Astrocyte (in vitro differentiated cells and primary cell): ENCODE data around the gene FBXO5. TPM values are rescaled to one million over a fixed set of nuclear protein-coding genes. Genes with fewer than 3 reads are reported as not detected.

ENCODE experiments used
- DNase-seq: peaks from one replicate; pipeline ENCODE4 v3.0.0-alpha.2; 2010; ENCODE audit warnings: low read depth
- FAIRE-seq: peaks from 2 replicates; lab custom pipeline; 2011; peaks lifted over from hg19 to GRCh38; lab: Jason Lieb, UNC
- H2AFZ ChIP-seq: 2 replicates; pipeline ENCODE4 v1.6.0; 2012; ENCODE audit warnings: low read depth, low read length, inconsistent platforms
- H3K27ac ChIP-seq: 2 replicates; pipeline ENCODE4 v1.5.1; 2011; ENCODE audit warnings: low read depth, low read length, inconsistent platforms
- H3K27me3 ChIP-seq: 2 replicates; pipeline ENCODE4 v1.6.0; 2011; ENCODE audit warnings: low read length, inconsistent platforms; ENCODE audit not compliant: insufficient read depth
- H3K36me3 ChIP-seq: 2 replicates; pipeline ENCODE4 v1.5.1; 2011; ENCODE audit warnings: low read length, inconsistent platforms; ENCODE audit not compliant: insufficient read depth
- H3K4me1 ChIP-seq: 2 replicates; pipeline ENCODE4 v1.5.1; 2011; ENCODE audit warnings: low read length, inconsistent platforms; ENCODE audit not compliant: insufficient read depth
- H3K4me2 ChIP-seq: 2 replicates; pipeline ENCODE4 v1.6.0; 2012; ENCODE audit warnings: low read length, inconsistent platforms
- H3K4me3 ChIP-seq: 2 replicates; pipeline ENCODE4 v1.5.1; 2011; ENCODE audit warnings: low read depth, mild to moderate bottlenecking, low read length, inconsistent platforms; ENCODE audit not compliant: insufficient read depth
- H3K79me2 ChIP-seq: 2 replicates; pipeline ENCODE4 v1.6.0; 2012; ENCODE audit warnings: mild to moderate bottlenecking, low read length, inconsistent platforms; ENCODE audit not compliant: insufficient read depth
- H3K9ac ChIP-seq: 2 replicates; pipeline ENCODE4 v1.6.0; 2012; ENCODE audit warnings: mild to moderate bottlenecking, low read length, inconsistent platforms
- H3K9me3 ChIP-seq: 2 replicates; pipeline ENCODE4 v1.5.1; 2012; ENCODE audit warnings: low read depth, mild to moderate bottlenecking, low read length, inconsistent platforms; ENCODE audit not compliant: insufficient read depth
- H4K20me1 ChIP-seq: 2 replicates; pipeline ENCODE4 v1.6.0; 2012; ENCODE audit warnings: low read length, inconsistent platforms; ENCODE audit not compliant: insufficient read depth
- H3K27ac Mint-ChIP-seq: one replicate; pipeline ENCODE4 v1.8.0; 2021; ENCODE audit warnings: mild to moderate bottlenecking, mixed read lengths; ENCODE audit not compliant: unreplicated experiment
- H3K27me3 Mint-ChIP-seq: one replicate; pipeline ENCODE4 v1.8.0; 2021; ENCODE audit warnings: low read depth, mixed read lengths; ENCODE audit not compliant: unreplicated experiment
- H3K36me3 Mint-ChIP-seq: one replicate; pipeline ENCODE4 v1.8.0; 2021; ENCODE audit warnings: low read depth, mixed read lengths; ENCODE audit not compliant: unreplicated experiment
- H3K4me1 Mint-ChIP-seq: one replicate; pipeline ENCODE4 v1.8.0; 2021; ENCODE audit warnings: low read depth, mixed read lengths; ENCODE audit not compliant: unreplicated experiment
- H3K4me3 Mint-ChIP-seq: one replicate; pipeline ENCODE4 v1.8.0; 2021; ENCODE audit warnings: mild to moderate bottlenecking, moderate library complexity, mixed read lengths; ENCODE audit not compliant: unreplicated experiment
- H3K9me3 Mint-ChIP-seq: one replicate; pipeline ENCODE4 v1.8.0; 2021; ENCODE audit warnings: mild to moderate bottlenecking, mixed read lengths; ENCODE audit not compliant: unreplicated experiment
- CTCF ChIP-seq: IDR thresholded peaks from 2 replicates; pipeline ENCODE4 v1.5.1; 2011; ENCODE audit warnings: low read depth, mild to moderate bottlenecking, inconsistent platforms, low read length, moderate library complexity; ENCODE audit not compliant: insufficient read depth
- EZH2 ChIP-seq: IDR thresholded peaks from 2 replicates; pipeline ENCODE4 v1.6.1; 2012; ENCODE audit warnings: mild to moderate bottlenecking, low read length, inconsistent platforms; ENCODE audit not compliant: insufficient read depth
- total RNA-seq: library from RNA; stranded (reverse); gene quantifications from 2 replicates; pipeline ENCODE4 v1.2.1, GENCODE V29; 2021

FBXO5 gene
- total RNA-seq, 1 donor from 2014 or later, result 7.5 TPM

GRCh38 chr6:152932865-152933264 lies 50.0 kb downstream of the FBXO5 start:
- H3K4me3 Mint-ChIP-seq, result no peak overlapping the region
- no peaks in the 10 kb centered on the region for H3K4me1 Mint-ChIP-seq
- FAIRE-seq, result no peak

GRCh38 chr6:152922706-152923105 lies 60.1 kb downstream of the FBXO5 start:
- H3K4me1 Mint-ChIP-seq, result no peaks in the 10 kb centered on the region
- Histone ChIP-seq H3K27me3 (no peaks in the 10 kb centered on the region), H3K27ac (no peak overlapping the region), H2AFZ (no peak overlapping the region), H4K20me1 (no peaks in the 10 kb centered on the region), H3K9me3 (no peaks in the 10 kb centered on the region), H3K9ac (no peak overlapping the region), H3K4me3 (no peak overlapping the region), H3K79me2 (no peaks in the 10 kb centered on the region), H3K4me1 (no peaks in the 10 kb centered on the region), H3K36me3 (no peaks in the 10 kb centered on the region), H3K4me2 (no peak overlapping the region)
- no peak for FAIRE-seq
- H3K36me3 Mint-ChIP-seq, result no peaks in the 10 kb centered on the region
- no peak overlapping the region for H3K4me3 Mint-ChIP-seq
- no peak for DNase-seq
- H3K27ac Mint-ChIP-seq, result no peak overlapping the region
- peaks cover 1% of the 10 kb centered on the region for H3K9me3 Mint-ChIP-seq
- TF ChIP-seq CTCF (no peak), EZH2 (no peak)
- H3K27me3 Mint-ChIP-seq, result no peaks in the 10 kb centered on the region

More at GRCh38 chr6:152932865-152933264, 50.0 kb downstream of the FBXO5 start:
- H4K20me1 ChIP-seq, result no peaks in the 10 kb centered on the region
- H3K4me1 ChIP-seq, result no peaks in the 10 kb centered on the region
- no peak overlapping the region for H2AFZ ChIP-seq
- Mint-ChIP-seq H3K27me3 (no peaks in the 10 kb centered on the region), H3K27ac (no peak overlapping the region), H3K36me3 (no peaks in the 10 kb centered on the region), H3K9me3 (no peaks in the 10 kb centered on the region)
- no peak overlapping the region for H3K4me3 ChIP-seq
- no peak overlapping the region for H3K9ac ChIP-seq
- H3K79me2 ChIP-seq, result no peaks in the 10 kb centered on the region
- TF ChIP-seq CTCF (no peak), EZH2 (no peak)
- H3K27ac ChIP-seq, result no peak overlapping the region
- H3K36me3 ChIP-seq, result no peaks in the 10 kb centered on the region
- no peak for DNase-seq
- no peaks in the 10 kb centered on the region for H3K9me3 ChIP-seq
- no peak overlapping the region for H3K4me2 ChIP-seq
- H3K27me3 ChIP-seq, result no peaks in the 10 kb centered on the region

Other genes with a start within 250 kb of the FBXO5 start
- gene VIP, start 232.2 kb downstream of the FBXO5 start, total RNA-seq, result 0.36 and 0.45 TPM in 2 replicates
- gene MTRF1L, start 19.7 kb upstream of the FBXO5 start, total RNA-seq, result 30.8 and 33.2 TPM in 2 replicates
- gene RGS17, start 148.2 kb upstream of the FBXO5 start, total RNA-seq, result 3.4 and 3.7 TPM in 2 replicates